Activated naive CD4-positive, alpha-beta T cell treated with anti-CD3 and anti-CD28 coated beads, Interleukin-2, amount 10 ng/mL, durations not matched to agents 7 days and 5 days (primary cell): ENCODE results near the gene FNDC10.

Source experiments
- CTCF ChIA-PET: fragments of 350-600 bp; sonication (Branson Sonifier 250); formaldehyde crosslinking; loops from one replicate; lab custom pipeline; 2021; ENCODE audit warnings: antibody characterized with exemption; lab: Charles Lee
- DNase-seq: peaks from one replicate; pipeline ENCODE4 v3.0.0-alpha.2; 2020
- H3K27ac Mint-ChIP-seq: one replicate; pipeline ENCODE4 v1.8.0; 2021; ENCODE audit warnings: mild to moderate bottlenecking, moderate library complexity, mixed read lengths
- H3K27me3 Mint-ChIP-seq: one replicate; pipeline ENCODE4 v1.8.0; 2021; ENCODE audit warnings: mild to moderate bottlenecking, mixed read lengths
- H3K36me3 Mint-ChIP-seq: one replicate; pipeline ENCODE4 v1.8.0; 2021; ENCODE audit warnings: mixed read lengths
- H3K4me1 Mint-ChIP-seq: one replicate; pipeline ENCODE4 v1.8.0; 2021; ENCODE audit warnings: mixed read lengths
- H3K4me3 Mint-ChIP-seq: one replicate; pipeline ENCODE4 v1.8.0; 2021; ENCODE audit warnings: mild to moderate bottlenecking, moderate library complexity, mixed read lengths
- H3K9me3 Mint-ChIP-seq: one replicate; pipeline ENCODE4 v1.8.0; 2021; ENCODE audit warnings: mixed read lengths

The FNDC10 gene

GRCh38 chr1:1630965-1631781, 31.2 kb upstream of the FNDC10 start:
- DNase-seq = peak; percentile 42
- peak overlapping the region; percentile 45 for H3K4me3 Mint-ChIP-seq

GRCh38 chr1:1630191-1630964, 30.4 kb upstream of the FNDC10 start:
- CTCF ChIA-PET = no interaction called here
- DNase-seq = peak; percentile 96
- H3K36me3 Mint-ChIP-seq = peaks cover 2% of the 10 kb centered on the region
- peak overlapping the region; percentile 95 for H3K27ac Mint-ChIP-seq
- H3K4me1 Mint-ChIP-seq = peaks cover 8% of the 10 kb centered on the region
- no peaks in the 10 kb centered on the region for H3K9me3 Mint-ChIP-seq
- peak overlapping the region; percentile 80 for H3K4me3 Mint-ChIP-seq
- H3K27me3 Mint-ChIP-seq = peaks cover 23% of the 10 kb centered on the region

More at GRCh38 chr1:1630965-1631781, 31.2 kb upstream of the FNDC10 start:
- peaks cover 23% of the 10 kb centered on the region for H3K27me3 Mint-ChIP-seq
- H3K27ac Mint-ChIP-seq = no peak overlapping the region
- H3K36me3 Mint-ChIP-seq = peaks cover 2% of the 10 kb centered on the region
- H3K4me1 Mint-ChIP-seq = peaks cover 8% of the 10 kb centered on the region
- CTCF ChIA-PET = no interaction called here
- H3K9me3 Mint-ChIP-seq = no peaks in the 10 kb centered on the region

- Mint-ChIP-seq H3K9me3 (no peaks in the 10 kb centered on the region), H3K4me1 (peaks cover 8% of the 10 kb centered on the region), H3K4me3 (peak overlapping the region; percentile 80), H3K36me3 (peaks cover 2% of the 10 kb centered on the region), H3K27me3 (peaks cover 23% of the 10 kb centered on the region), H3K27ac (peak overlapping the region; percentile 77)
- peak; percentile 77 for DNase-seq
- CTCF ChIA-PET = no interaction called here
Measured at GRCh38 chr1:1629430-1630190, 29.7 kb upstream of the FNDC10 start.

DNA sequence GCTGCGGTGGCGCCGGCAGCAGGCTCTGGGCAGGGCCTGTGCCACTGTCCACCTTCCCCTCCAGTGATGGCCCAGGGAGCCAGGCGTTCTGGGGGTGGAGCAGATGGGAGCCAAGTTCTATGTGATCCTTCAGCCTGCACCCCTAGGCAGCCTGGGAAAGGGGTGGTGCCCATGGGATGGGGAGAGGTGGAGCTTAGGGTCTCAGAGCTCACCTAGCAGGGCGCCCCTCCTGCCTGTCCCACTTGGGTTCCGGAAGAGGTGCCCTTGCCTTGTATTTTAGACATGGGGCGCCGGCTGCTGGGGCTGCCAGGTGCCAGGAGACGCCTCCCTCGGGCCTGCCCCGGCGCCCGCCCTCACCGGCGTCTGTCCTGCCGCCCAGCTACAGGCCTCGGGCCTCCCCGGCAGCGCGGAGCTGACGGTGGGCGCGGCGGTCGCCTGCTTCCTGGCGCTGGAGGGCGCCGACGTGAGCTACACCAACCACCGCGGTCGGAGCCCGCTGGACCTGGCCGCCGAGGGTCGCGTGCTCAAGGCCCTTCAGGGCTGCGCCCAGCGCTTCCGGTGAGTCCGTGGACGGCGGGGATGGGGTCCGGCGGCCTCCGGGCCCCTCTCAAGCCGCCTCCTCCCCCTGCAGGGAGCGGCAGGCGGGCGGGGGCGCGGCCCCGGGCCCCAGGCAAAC, 29.0 kb upstream of the FNDC10 start:
- H3K4me1 Mint-ChIP-seq = peaks cover 8% of the 10 kb centered on the region
- no peaks in the 10 kb centered on the region for H3K9me3 Mint-ChIP-seq
- peaks cover 23% of the 10 kb centered on the region for H3K27me3 Mint-ChIP-seq
- peak overlapping the region; percentile 38 for H3K4me3 Mint-ChIP-seq
- peak; percentile 57 for DNase-seq
- CTCF ChIA-PET = no interaction called here
- peaks cover 2% of the 10 kb centered on the region for H3K36me3 Mint-ChIP-seq
- H3K27ac Mint-ChIP-seq = no peak overlapping the region

DNA sequence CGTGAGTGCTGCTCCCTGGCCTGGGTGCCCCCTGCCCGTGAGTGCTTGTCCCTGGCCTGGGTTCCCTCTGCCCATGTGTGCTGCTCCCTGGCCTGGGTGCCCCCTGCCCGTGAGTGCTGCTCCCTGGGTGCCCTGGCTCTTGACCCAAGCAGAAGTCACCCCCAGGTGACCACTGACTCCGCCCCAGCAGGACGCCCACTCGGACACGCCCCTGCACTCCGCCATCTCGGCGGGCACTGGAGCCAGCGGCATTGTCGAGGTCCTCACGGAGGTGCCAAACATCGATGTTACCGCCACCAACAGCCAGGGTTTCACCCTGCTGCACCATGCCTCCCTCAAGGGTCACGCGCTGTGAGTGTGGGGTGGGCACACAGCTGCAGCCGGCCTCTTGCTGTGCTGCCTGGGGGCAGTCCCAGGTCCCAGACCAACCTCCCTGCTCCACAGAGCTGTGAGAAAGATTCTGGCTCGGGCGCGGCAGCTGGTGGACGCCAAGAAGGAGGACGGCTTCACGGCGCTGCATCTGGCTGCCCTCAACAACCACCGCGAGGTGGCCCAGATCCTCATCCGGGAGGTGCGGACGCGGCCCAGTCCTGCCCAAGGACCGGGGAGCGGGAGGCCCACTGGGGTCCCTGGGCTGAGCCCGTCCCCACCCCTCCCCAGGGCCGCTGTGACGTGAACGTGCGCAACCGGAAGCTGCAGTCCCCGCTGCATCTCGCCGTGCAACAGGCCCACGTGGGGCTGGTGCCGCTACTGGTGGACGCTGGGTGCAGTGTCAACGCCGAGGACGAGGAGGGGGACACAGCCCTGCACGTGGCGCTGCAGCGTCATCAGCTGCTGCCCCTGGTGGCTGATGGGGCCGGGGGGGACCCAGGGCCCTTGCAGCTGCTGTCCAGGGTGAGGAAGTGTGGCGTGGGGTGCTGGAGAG, 28.2 kb upstream of the FNDC10 start:
- CTCF ChIA-PET = no interaction called here

DNA sequence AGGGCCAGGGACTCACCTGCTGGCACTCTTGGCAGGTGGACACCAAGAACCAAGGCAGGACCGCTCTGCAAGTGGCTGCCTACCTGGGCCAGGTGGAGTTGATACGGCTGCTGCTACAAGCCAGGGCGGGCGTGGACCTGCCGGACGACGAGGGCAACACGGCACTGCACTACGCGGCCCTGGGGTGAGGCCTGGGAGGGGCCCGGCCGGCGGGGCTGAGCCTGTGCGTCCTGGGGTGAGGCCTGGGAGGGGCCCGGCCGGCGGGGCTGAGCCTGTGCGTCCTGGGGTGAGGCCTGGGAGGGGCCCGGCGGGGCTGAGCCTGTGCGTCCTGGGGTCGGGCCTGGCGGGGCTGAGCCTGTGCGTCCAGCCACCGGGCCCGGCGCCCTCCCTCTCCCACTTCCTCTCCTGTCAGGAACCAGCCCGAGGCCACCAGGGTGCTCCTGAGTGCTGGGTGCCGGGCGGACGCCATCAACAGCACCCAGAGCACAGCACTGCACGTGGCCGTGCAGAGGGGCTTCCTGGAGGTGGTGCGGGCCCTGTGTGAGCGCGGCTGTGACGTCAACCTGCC, 27.4 kb upstream of the FNDC10 start:
- Mint-ChIP-seq H3K4me3 (peak overlapping the region; percentile 10), H3K9me3 (no peaks in the 10 kb centered on the region), H3K27ac (no peak overlapping the region), H3K4me1 (peaks cover 8% of the 10 kb centered on the region), H3K27me3 (peaks cover 23% of the 10 kb centered on the region), H3K36me3 (peaks cover 2% of the 10 kb centered on the region)
- no peak for DNase-seq
- CTCF ChIA-PET = no interaction called here

More for the DNA sequence above, 28.2 kb upstream of the FNDC10 start:
- Mint-ChIP-seq H3K36me3 (peaks cover 2% of the 10 kb centered on the region), H3K4me1 (peaks cover 8% of the 10 kb centered on the region), H3K27ac (no peak overlapping the region), H3K9me3 (no peaks in the 10 kb centered on the region), H3K4me3 (peak overlapping the region; percentile 38), H3K27me3 (peaks cover 23% of the 10 kb centered on the region)
- DNase-seq = no peak

- Mint-ChIP-seq H3K4me1 (peaks cover 6% of the 10 kb centered on the region), H3K36me3 (peaks cover 2% of the 10 kb centered on the region), H3K9me3 (no peaks in the 10 kb centered on the region), H3K27me3 (peaks cover 18% of the 10 kb centered on the region), H3K4me3 (no peak overlapping the region), H3K27ac (no peak overlapping the region)
- no peak for DNase-seq
- CTCF ChIA-PET = no interaction called here
Measured at GRCh38 chr1:1626207-1627141, 26.5 kb upstream of the FNDC10 start.

DNA sequence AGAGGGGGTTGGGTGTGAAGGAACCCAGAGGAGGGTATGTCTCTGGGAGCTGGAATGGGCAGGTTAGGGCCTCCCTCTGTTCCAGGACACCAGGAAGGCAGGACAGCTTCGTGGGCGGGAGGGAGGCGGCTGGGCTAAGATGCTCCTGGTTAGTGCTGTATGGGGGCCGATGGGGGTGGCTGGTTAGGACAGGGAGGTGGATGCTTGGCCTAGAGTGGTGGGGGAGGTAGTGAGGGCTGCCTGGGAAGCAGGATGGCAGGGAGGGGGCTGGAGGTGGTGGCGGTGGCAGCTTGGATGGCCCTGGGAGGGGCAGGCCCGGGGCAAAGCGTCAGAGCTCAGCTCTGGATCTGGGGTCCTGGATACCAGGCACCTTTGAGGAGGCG, 25.9 kb upstream of the FNDC10 start:
- no peak for DNase-seq
- Mint-ChIP-seq H3K36me3 (peaks cover 2% of the 10 kb centered on the region), H3K4me1 (peaks cover 6% of the 10 kb centered on the region), H3K9me3 (no peaks in the 10 kb centered on the region), H3K4me3 (no peak overlapping the region), H3K27me3 (peaks cover 11% of the 10 kb centered on the region), H3K27ac (no peak overlapping the region)
- CTCF ChIA-PET = no interaction called here

DNA sequence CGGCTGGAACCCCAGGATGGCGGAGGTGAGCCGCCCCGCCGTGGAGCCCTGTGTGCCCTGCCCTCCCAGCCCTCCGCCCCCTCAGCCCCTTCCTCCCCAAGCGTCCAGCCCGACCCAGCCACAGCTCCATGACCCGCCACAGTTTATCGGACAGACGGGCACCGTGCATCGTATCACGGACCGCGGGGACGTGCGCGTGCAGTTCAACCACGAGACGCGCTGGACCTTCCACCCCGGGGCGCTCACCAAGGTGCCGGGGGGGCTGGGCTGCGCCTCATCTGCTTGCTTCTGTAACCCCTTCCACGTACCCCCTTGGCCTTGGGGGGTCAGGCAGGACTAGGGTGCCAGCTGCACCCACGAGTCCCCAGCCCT, 25.5 kb upstream of the FNDC10 start:
- H3K27ac Mint-ChIP-seq = no peak overlapping the region
- peaks cover 2% of the 10 kb centered on the region for H3K36me3 Mint-ChIP-seq
- H3K9me3 Mint-ChIP-seq = no peaks in the 10 kb centered on the region
- no peak for DNase-seq
- peaks cover 7% of the 10 kb centered on the region for H3K27me3 Mint-ChIP-seq
- CTCF ChIA-PET = no interaction called here
- peaks cover 5% of the 10 kb centered on the region for H3K4me1 Mint-ChIP-seq
- H3K4me3 Mint-ChIP-seq = no peak overlapping the region

- H3K4me1 Mint-ChIP-seq = peaks cover 2% of the 10 kb centered on the region
- CTCF ChIA-PET = no interaction called here
- peak overlapping the region; percentile 33 for H3K27ac Mint-ChIP-seq
- H3K27me3 Mint-ChIP-seq = peaks cover under 1% of the 10 kb centered on the region
- DNase-seq = no peak
- no peak overlapping the region for H3K4me3 Mint-ChIP-seq
- no peaks in the 10 kb centered on the region for H3K9me3 Mint-ChIP-seq
- H3K36me3 Mint-ChIP-seq = no peaks in the 10 kb centered on the region
Measured at GRCh38 chr1:1624443-1625403, 24.8 kb upstream of the FNDC10 start.

DNA sequence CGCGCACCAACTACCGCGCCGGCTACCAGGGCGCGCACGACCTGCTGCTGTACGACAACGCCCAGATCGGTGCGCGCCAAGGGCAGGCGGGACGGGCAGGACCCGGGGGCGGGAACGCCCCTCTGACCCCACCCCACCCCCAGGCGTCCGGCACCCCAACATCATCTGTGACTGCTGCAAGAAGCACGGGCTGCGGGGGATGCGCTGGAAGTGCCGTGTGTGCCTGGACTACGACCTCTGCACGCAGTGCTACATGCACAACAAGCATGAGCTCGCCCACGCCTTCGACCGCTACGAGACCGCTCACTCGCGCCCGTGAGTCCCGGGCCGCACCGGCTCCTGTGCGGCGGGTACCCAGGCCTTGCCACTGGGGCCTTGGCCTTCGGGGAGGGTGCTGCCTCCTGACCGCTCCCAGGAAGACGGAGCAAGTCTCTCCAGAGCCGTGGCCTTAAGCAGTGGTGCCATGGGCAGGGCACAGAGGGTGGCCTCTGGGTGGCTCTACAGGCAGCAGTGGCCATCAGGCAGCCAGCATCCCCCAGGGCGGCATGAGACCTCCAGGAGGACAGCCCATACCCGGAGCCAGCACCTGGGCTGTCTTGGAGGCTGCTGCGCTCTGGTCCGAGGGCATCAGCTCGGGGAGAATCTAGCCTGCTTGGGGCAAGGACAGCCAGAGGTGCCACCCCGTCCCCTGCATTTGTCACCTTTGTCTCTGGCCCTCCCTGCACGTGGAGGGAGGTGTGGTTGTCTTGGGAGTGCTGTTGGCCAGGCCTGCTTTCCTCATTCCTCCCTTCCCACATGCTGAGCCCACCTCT, 23.9 kb upstream of the FNDC10 start:
- Mint-ChIP-seq H3K27me3 (no peaks in the 10 kb centered on the region), H3K27ac (no peak overlapping the region), H3K4me1 (peaks cover 2% of the 10 kb centered on the region), H3K4me3 (no peak overlapping the region), H3K36me3 (no peaks in the 10 kb centered on the region), H3K9me3 (no peaks in the 10 kb centered on the region)
- DNase-seq = no peak
- CTCF ChIA-PET = no interaction called here
